Muscle layer of duodenum (tissue), 2 donors: ENCODE data around the gene GRIN2C.
"Not testable (repeated sequence)": the region's sequence is repeated elsewhere in the genome, so short reads cannot be mapped to it uniquely, and the experiment has no call there.

Source experiments
- H3K27ac ChIP-seq: one replicate; pipeline ENCODE4 v1.7.0; 2013; ENCODE audit warnings: mild to moderate bottlenecking, low read length
- H3K27me3 ChIP-seq: one replicate; pipeline ENCODE4 v1.7.0; 2013; ENCODE audit warnings: low read depth, mild to moderate bottlenecking, control low read depth, low read length
- H3K36me3 ChIP-seq, 2 donors: one replicate each; pipeline ENCODE4 v1.7.0; 2013; ENCODE audit warnings: low read length in 2 of 2, control low read depth in 1 of 2, mild to moderate bottlenecking in 1 of 2; ENCODE audit not compliant: insufficient read depth in 2 of 2, control insufficient read depth in 1 of 2
- H3K4me1 ChIP-seq, 2 donors: one replicate each; pipeline ENCODE4 v1.7.0; 2013; ENCODE audit warnings: low read length in 2 of 2, mild to moderate bottlenecking in 2 of 2, control low read depth in 1 of 2, moderate library complexity in 1 of 2; ENCODE audit not compliant: insufficient read depth in 2 of 2, control insufficient read depth in 1 of 2
- H3K4me3 ChIP-seq, 2 donors: one replicate each; pipeline ENCODE4 v1.7.0; 2013; ENCODE audit warnings: low read length in 2 of 2, low read depth in 1 of 2, mild to moderate bottlenecking in 1 of 2
- H3K9me3 ChIP-seq, 2 donors: one replicate each; pipeline ENCODE4 v1.7.0; 2013; ENCODE audit warnings: low read length in 2 of 2, control low read depth in 1 of 2, mild to moderate bottlenecking in 1 of 2; ENCODE audit not compliant: control insufficient read depth in 1 of 2
- donor health status: healthy.

GRIN2C gene

DNA sequence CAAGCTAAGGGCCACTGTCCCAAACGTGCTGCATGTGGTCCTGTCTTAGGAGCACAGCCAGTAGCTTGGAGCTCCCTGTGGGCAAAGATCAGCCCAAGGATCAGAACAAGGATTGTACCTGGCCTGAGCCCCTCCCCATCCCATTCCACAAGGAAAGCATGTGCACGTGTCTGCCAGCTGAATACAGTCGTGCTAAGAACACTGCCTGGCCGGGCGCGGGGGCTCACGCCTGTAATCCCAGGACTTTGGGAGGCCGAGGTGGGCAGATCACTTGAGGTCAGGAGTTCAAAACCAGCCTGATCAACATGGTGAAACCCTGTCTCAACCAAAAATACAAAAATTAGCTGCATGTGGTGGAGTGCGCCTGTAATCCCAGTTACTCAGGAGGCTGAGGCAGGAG lies 10.3 kb upstream of the GRIN2C start:
- peaks cover 11 to 21% of the 10 kb centered on the region in 2 donors for H3K4me1 ChIP-seq
- H3K27me3 ChIP-seq, H3K4me3 ChIP-seq, H3K36me3 ChIP-seq, H3K27ac ChIP-seq, H3K9me3 ChIP-seq: not testable (repeated sequence)

- H3K27me3 ChIP-seq: no peaks in the 10 kb centered on the region
- H3K4me1 ChIP-seq: peaks cover 8 to 18% of the 10 kb centered on the region in 2 donors
- no peak overlapping the region for H3K27ac ChIP-seq
- no peaks in the 10 kb centered on the region for H3K9me3 ChIP-seq
- no peaks in the 10 kb centered on the region for H3K36me3 ChIP-seq
- H3K4me3 ChIP-seq: no peak overlapping the region
These were observed 9.2 kb upstream of the GRIN2C start for GRCh38 chr17:74868908-74869255.

DNA sequence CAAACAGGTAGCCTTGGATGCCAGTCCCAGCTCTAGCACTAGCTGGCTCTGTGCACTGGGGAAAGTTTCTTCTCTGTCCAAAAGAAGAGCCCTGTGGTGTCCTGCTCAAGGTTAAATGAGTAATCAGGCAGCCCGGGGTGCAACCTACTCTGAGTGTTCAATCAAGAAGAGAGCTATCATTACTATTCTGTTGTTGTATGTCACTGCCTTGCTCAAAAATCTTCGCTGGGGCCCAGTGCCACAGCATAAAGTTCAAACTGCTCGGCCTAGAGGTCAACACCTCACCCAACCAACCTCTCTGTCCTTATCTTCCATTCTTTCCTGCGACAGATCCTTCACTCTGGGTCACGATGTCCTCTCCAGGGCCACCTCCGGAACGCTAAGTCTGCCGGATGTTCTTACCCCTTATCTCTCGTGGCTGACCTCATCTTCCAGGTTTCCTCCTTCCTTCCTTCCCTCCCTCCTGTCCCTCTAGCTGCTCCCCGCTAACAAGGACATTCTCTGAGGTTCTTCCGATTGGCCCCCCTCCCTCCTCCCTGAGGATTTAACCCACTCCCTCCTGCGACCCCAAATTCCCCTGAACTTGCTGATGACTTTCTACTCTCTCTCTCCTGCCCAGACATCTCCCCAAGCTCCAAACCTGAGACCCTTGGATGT lies 8.7 kb upstream of the GRIN2C start:
- no peak overlapping the region for H3K27ac ChIP-seq
- no peaks in the 10 kb centered on the region for H3K27me3 ChIP-seq
- H3K36me3 ChIP-seq: no peaks in the 10 kb centered on the region
- peaks cover 5 to 15% of the 10 kb centered on the region in 2 donors for H3K4me1 ChIP-seq
- no peaks in the 10 kb centered on the region for H3K9me3 ChIP-seq
- no peak overlapping the region for H3K4me3 ChIP-seq

GRCh38 chr17:74866198-74866835 lies 6.6 kb upstream of the GRIN2C start:
- Histone ChIP-seq H3K9me3 (no peaks in the 10 kb centered on the region), H3K27me3 (peaks cover 4% of the 10 kb centered on the region), H3K4me1 (peaks cover 0 to 11% of the 10 kb centered on the region in 2 donors), H3K4me3 (no peak overlapping the region), H3K36me3 (no peaks in the 10 kb centered on the region), H3K27ac (no peak overlapping the region)

GRCh38 chr17:74865504-74866197 lies 6.0 kb upstream of the GRIN2C start:
- H3K9me3 ChIP-seq: no peaks in the 10 kb centered on the region
- no peak overlapping the region for H3K4me3 ChIP-seq
- H3K4me1 ChIP-seq: peaks cover 0 to 14% of the 10 kb centered on the region in 2 donors
- no peak overlapping the region for H3K27ac ChIP-seq
- H3K36me3 ChIP-seq: no peaks in the 10 kb centered on the region
- H3K27me3 ChIP-seq: peaks cover 9% of the 10 kb centered on the region

- Histone ChIP-seq H3K9me3 (no peaks in the 10 kb centered on the region), H3K4me1 (peaks cover 0 to 21% of the 10 kb centered on the region in 2 donors), H3K36me3 (no peaks in the 10 kb centered on the region)
These were observed 5.2 kb upstream of the GRIN2C start for GRCh38 chr17:74864866-74865395.

GRCh38 chr17:74864297-74864865 lies 4.7 kb upstream of the GRIN2C start:
- H3K4me3 ChIP-seq: no peak overlapping the region

More at GRCh38 chr17:74864866-74865395, 5.2 kb upstream of the GRIN2C start:
- H3K27ac ChIP-seq: no peak overlapping the region
- H3K27me3 ChIP-seq: peaks cover 16% of the 10 kb centered on the region
- no peak overlapping the region for H3K4me3 ChIP-seq

GRCh38 chr17:74863420-74864296 lies 4.0 kb upstream of the GRIN2C start:
- H3K9me3 ChIP-seq: no peaks in the 10 kb centered on the region
- no peaks in the 10 kb centered on the region for H3K36me3 ChIP-seq
- H3K27me3 ChIP-seq: peaks cover 25% of the 10 kb centered on the region
- H3K4me3 ChIP-seq: no peak overlapping the region
- H3K4me1 ChIP-seq: peaks cover 0 to 27% of the 10 kb centered on the region in 2 donors
- no peak overlapping the region for H3K27ac ChIP-seq

More at GRCh38 chr17:74864297-74864865, 4.7 kb upstream of the GRIN2C start:
- Histone ChIP-seq H3K36me3 (no peaks in the 10 kb centered on the region), H3K27me3 (peaks cover 18% of the 10 kb centered on the region), H3K27ac (no peak overlapping the region), H3K4me1 (peaks cover 0 to 26% of the 10 kb centered on the region in 2 donors), H3K9me3 (no peaks in the 10 kb centered on the region)

- H3K36me3 ChIP-seq: no peaks in the 10 kb centered on the region
- H3K4me3 ChIP-seq: no peak overlapping the region
- H3K4me1 ChIP-seq: peaks cover 0 to 27% of the 10 kb centered on the region in 2 donors
- H3K9me3 ChIP-seq: no peaks in the 10 kb centered on the region
- H3K27ac ChIP-seq: no peak overlapping the region
- peaks cover 27% of the 10 kb centered on the region for H3K27me3 ChIP-seq
These were observed 3.2 kb upstream of the GRIN2C start for GRCh38 chr17:74862919-74863318.

DNA sequence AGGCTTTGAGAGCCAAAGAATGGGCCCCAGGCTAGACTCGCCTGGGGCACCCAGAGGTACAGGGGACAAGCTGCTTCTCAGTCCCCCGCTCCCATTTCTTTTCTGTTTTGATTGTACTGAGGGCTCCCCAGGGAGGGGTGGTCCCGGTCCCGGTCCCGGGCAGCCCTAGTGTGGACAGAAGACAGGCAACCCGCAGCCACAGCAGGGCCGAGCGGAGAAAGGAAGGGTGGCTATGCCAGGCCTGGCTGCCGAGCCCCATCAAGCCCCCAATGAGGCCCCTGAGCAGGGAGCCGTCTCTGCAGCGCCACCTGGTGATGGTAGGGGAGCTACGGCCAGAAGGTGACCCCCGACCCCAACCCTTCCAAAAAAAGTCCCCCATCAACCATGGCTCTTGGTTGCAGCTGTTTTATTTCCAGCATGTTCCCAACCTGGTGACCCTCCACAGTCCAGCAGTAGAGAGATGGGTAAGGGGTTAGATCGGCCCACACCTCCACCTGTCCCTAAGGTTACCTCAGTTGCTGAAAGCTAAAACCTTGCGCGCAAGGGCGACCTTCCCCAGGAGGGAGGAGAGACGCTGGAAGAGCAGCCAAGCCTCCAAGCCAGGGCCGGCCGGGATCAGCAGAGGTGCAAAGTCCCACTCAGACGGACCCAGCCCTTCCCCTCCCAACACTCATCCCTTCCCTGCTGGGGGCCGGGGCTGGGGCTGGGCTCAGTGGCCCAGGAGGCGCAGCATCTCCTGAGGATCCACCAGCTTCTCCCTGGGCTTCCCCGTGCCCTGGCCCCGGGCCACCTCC lies 2.6 kb upstream of the GRIN2C start:
- H3K4me1 ChIP-seq: peaks cover 0 to 27% of the 10 kb centered on the region in 2 donors
- no peaks in the 10 kb centered on the region for H3K36me3 ChIP-seq
- H3K27ac ChIP-seq: no peak overlapping the region
- H3K27me3 ChIP-seq: peaks cover 27% of the 10 kb centered on the region
- H3K9me3 ChIP-seq: no peaks in the 10 kb centered on the region
- no peak overlapping the region for H3K4me3 ChIP-seq
